Fibroblast of lung (primary cell): ENCODE data around the gene BBIP1. TPM values are rescaled to one million over a fixed set of nuclear protein-coding genes. Genes with fewer than 3 reads are reported as not detected.
A peak's percentile ranks its signal among the peaks of the same experiment; 100 is the strongest.

Source experiments
- DNase-seq, 2 donors: peaks; one replicate each; pipeline versions ENCODE4 v3.0.0 to v3.0.0-alpha.2; 2010; ENCODE audit warnings: low read depth in 2 of 2
- H2AFZ ChIP-seq: 2 replicates; pipeline ENCODE4 v1.5.1; 2012; ENCODE audit warnings: low read length, control low read depth, inconsistent platforms
- H3K27ac ChIP-seq: 2 replicates; pipeline ENCODE4 v1.5.1; 2011; ENCODE audit warnings: low read length, control low read depth; ENCODE audit not compliant: insufficient read depth
- H3K27me3 ChIP-seq: 2 replicates; pipeline ENCODE4 v1.5.1; 2011; ENCODE audit warnings: mild to moderate bottlenecking, low read length; ENCODE audit not compliant: control insufficient read depth, insufficient read depth
- H3K36me3 ChIP-seq: 2 replicates; pipeline ENCODE4 v1.5.1; 2011; ENCODE audit warnings: low read length; ENCODE audit not compliant: control insufficient read depth, insufficient read depth
- H3K4me1 ChIP-seq: 2 replicates; pipeline ENCODE4 v1.5.1; 2011; ENCODE audit warnings: low read length; ENCODE audit not compliant: control insufficient read depth, insufficient read depth; ENCODE audit errors: extremely low read depth
- H3K4me2 ChIP-seq: 2 replicates; pipeline ENCODE4 v1.5.1; 2011; ENCODE audit warnings: low read length, control low read depth; ENCODE audit not compliant: insufficient read depth; ENCODE audit errors: extremely low read depth
- H3K4me3 ChIP-seq, 4 experiments: fragments of 200-600 bp in 1 of 4; sonication (generic) in 1 of 4; replicated peaks in 1 of 4; 2 replicates each; pipeline ENCODE4 v1.5.1; 2011 to 2016; ENCODE audit warnings: low read length in 4 of 4, low read depth in 3 of 4, mild to moderate bottlenecking in 3 of 4, control low read depth in 2 of 4, inconsistent platforms in 1 of 4, mixed read lengths in 1 of 4; ENCODE audit not compliant: insufficient read depth in 1 of 4; ENCODE audit errors: control extremely low read depth in 1 of 4
- H3K79me2 ChIP-seq: 2 replicates; pipeline ENCODE4 v1.5.1; 2012; ENCODE audit warnings: mild to moderate bottlenecking, low read length, inconsistent platforms; ENCODE audit not compliant: control insufficient read depth, insufficient read depth
- H3K9ac ChIP-seq: 2 replicates; pipeline ENCODE4 v1.5.1; 2011; ENCODE audit warnings: mild to moderate bottlenecking, low read length, control low read depth; ENCODE audit not compliant: insufficient read depth
- H3K9me3 ChIP-seq: 2 replicates; pipeline ENCODE4 v1.5.1; 2012; ENCODE audit warnings: low read depth, low read length; ENCODE audit not compliant: control insufficient read depth, insufficient read depth
- H4K20me1 ChIP-seq: 2 replicates; pipeline ENCODE4 v1.5.1; 2011; ENCODE audit warnings: low read length; ENCODE audit not compliant: control insufficient read depth, insufficient read depth; ENCODE audit errors: extremely low read depth
- CTCF ChIP-seq, 2 donors: IDR thresholded peaks in 1 of 2; conservative IDR thresholded peaks in 1 of 2; 1 replicate in 1 of 2; 2 replicates in 1 of 2; pipeline ENCODE4 v1.5.1; 2011 to 2012; ENCODE audit warnings: low read length in 2 of 2, control low read depth in 1 of 2, inconsistent platforms in 1 of 2, low read depth in 1 of 2, mild to moderate bottlenecking in 1 of 2
- EZH2 ChIP-seq: IDR thresholded peaks from 2 replicates; pipeline ENCODE4 v1.5.1; 2012; ENCODE audit warnings: low read length, control low read depth, mild to moderate bottlenecking; ENCODE audit errors: missing control alignments
- polyA plus RNA-seq, 2 donors: library from polyadenylated mRNA; depleted of rRNA in 1 of 2; stranded (reverse) in 1 of 2; unstranded in 1 of 2; fragments of >200 nt; gene quantifications; 2 replicates each; pipeline ENCODE4 v1.2.1, GENCODE V29; 2011 to 2012; ENCODE audit warnings: missing spikeins in 1 of 2
- total RNA-seq: library from RNA; depleted of rRNA; stranded (reverse); fragments of >200 nt; gene quantifications from 2 replicates; pipeline ENCODE4 v1.2.1, GENCODE V29; 2014

BBIP1 gene
- total and polyA plus RNA-seq, 2 donors (not counting 1 experiment from before 2014, with no cell fraction given) = 30.1 to 31.7 TPM

- Histone ChIP-seq H3K36me3 (no peaks in the 10 kb centered on the region), H3K4me3 (no peak overlapping the region), H3K27me3 (no peaks in the 10 kb centered on the region), H3K27ac (no peak overlapping the region), H3K9me3 (no peaks in the 10 kb centered on the region), H3K9ac (no peak overlapping the region), H4K20me1 (no peaks in the 10 kb centered on the region), H2AFZ (no peak overlapping the region), H3K79me2 (no peaks in the 10 kb centered on the region), H3K4me2 (no peak overlapping the region), H3K4me1 (peaks cover 8% of the 10 kb centered on the region)
- peak; percentile 34 to 80 for DNase-seq
- no peak for TF ChIP-seq CTCF (conservative IDR thresholded peaks at IDR 0.05 in 1 of 2, IDR thresholded peaks at IDR 0.05 in 1 of 2; ENCODE audit: low read depth in 1 of 2, low read length in 2 of 2)
- TF ChIP-seq EZH2 = no peak
These were observed 59.0 kb downstream of the BBIP1 start for GRCh38 chr10:110859973-110860376.

GRCh38 chr10:110859206-110859972 is 59.6 kb downstream of the BBIP1 start:
- H3K27ac ChIP-seq = no peak overlapping the region
- H3K79me2 ChIP-seq = no peaks in the 10 kb centered on the region
- no peak overlapping the region for H3K4me3 ChIP-seq
- no peaks in the 10 kb centered on the region for H4K20me1 ChIP-seq
- peaks cover 8% of the 10 kb centered on the region for H3K4me1 ChIP-seq
- H3K27me3 ChIP-seq = no peaks in the 10 kb centered on the region
- H3K9me3 ChIP-seq = no peaks in the 10 kb centered on the region
- DNase-seq = no peak
- TF ChIP-seq CTCF (conservative IDR thresholded peaks at IDR 0.05 in 1 of 2, IDR thresholded peaks at IDR 0.05 in 1 of 2; ENCODE audit: low read depth in 1 of 2, low read length in 2 of 2) (no peak), EZH2 (no peak)
- H3K9ac ChIP-seq = no peak overlapping the region
- H2AFZ ChIP-seq = peak overlapping the region; percentile 8
- H3K36me3 ChIP-seq = no peaks in the 10 kb centered on the region
- H3K4me2 ChIP-seq = no peak overlapping the region

GRCh38 chr10:110858297-110858934 is 60.6 kb downstream of the BBIP1 start:
- Histone ChIP-seq H3K4me1 (peaks cover 8% of the 10 kb centered on the region), H3K4me2 (no peak overlapping the region), H2AFZ (no peak overlapping the region), H3K9me3 (no peaks in the 10 kb centered on the region), H3K9ac (no peak overlapping the region), H3K27me3 (no peaks in the 10 kb centered on the region), H4K20me1 (no peaks in the 10 kb centered on the region), H3K79me2 (no peaks in the 10 kb centered on the region), H3K27ac (no peak overlapping the region), H3K4me3 (no peak overlapping the region), H3K36me3 (no peaks in the 10 kb centered on the region)
- DNase-seq = no peak
- no peak for TF ChIP-seq EZH2
- TF ChIP-seq CTCF (conservative IDR thresholded peaks at IDR 0.05 in 1 of 2, IDR thresholded peaks at IDR 0.05 in 1 of 2; ENCODE audit: low read depth in 1 of 2, low read length in 2 of 2) = no peak
